BE2C (cell line): ENCODE measurements around the gene EFNA3.
"Not testable (repeated sequence)": the region's sequence is repeated elsewhere in the genome, so short reads cannot be mapped to it uniquely, and the experiment has no call there.

ENCODE experiments used
- DNase-seq: peaks from one replicate; pipeline ENCODE4 v3.0.0-alpha.2; 2020
- H3K27me3 ChIP-seq: fragments of 250-450 bp; sonication (Bioruptor Pico); 2 replicates; pipeline ENCODE4 v1.5.1; 2020; ENCODE audit warnings: mild to moderate bottlenecking
- H3K36me3 ChIP-seq: fragments of 250-450 bp; sonication (Bioruptor Pico); 2 replicates; pipeline ENCODE4 v1.5.1; 2020; ENCODE audit warnings: mild to moderate bottlenecking
- H3K4me1 ChIP-seq: fragments of 250-450 bp; sonication (Bioruptor Pico); 2 replicates; pipeline ENCODE4 v1.5.1; 2020
- H3K4me3 ChIP-seq: 2 replicates; pipeline ENCODE4 v1.5.1; 2011; ENCODE audit warnings: low read depth, low read length
- H3K9me3 ChIP-seq: fragments of 250-450 bp; sonication (Bioruptor Pico); 2 replicates; pipeline ENCODE4 v1.5.1; 2020
- TF ChIP-seq, protein P1 (sequence below): IDR thresholded peaks from 2 replicates; pipeline ENCODE4 v1.5.1; 2012; ENCODE audit warnings: mild to moderate bottlenecking, low read depth, low read length

Gene EFNA3

DNA sequence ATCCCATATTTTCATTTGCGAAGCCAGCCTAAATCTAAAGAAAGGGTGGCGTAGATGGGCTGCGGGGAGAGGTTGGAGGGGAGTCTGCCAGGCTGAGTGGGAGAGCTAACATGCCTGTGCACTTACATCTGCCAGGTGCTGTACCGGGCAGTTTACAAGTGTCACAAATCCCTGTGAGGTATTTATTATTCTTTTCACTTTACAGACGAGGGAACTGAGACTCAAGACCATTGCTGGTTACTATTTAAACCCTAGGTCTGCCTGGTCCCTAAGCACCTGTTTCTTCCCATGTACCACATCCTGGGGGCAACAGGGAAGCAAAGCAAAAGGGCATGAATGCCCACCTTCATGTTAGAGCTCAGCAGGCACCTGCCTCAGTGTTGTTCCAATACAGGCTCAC, 29.7 kb downstream of the EFNA3 start:
- H3K27me3 ChIP-seq, result no peaks in the 10 kb centered on the region
- no peaks in the 10 kb centered on the region for H3K9me3 ChIP-seq
- no peaks in the 10 kb centered on the region for H3K4me1 ChIP-seq
- no peaks in the 10 kb centered on the region for H3K36me3 ChIP-seq
- TF ChIP-seq, protein P1, sequence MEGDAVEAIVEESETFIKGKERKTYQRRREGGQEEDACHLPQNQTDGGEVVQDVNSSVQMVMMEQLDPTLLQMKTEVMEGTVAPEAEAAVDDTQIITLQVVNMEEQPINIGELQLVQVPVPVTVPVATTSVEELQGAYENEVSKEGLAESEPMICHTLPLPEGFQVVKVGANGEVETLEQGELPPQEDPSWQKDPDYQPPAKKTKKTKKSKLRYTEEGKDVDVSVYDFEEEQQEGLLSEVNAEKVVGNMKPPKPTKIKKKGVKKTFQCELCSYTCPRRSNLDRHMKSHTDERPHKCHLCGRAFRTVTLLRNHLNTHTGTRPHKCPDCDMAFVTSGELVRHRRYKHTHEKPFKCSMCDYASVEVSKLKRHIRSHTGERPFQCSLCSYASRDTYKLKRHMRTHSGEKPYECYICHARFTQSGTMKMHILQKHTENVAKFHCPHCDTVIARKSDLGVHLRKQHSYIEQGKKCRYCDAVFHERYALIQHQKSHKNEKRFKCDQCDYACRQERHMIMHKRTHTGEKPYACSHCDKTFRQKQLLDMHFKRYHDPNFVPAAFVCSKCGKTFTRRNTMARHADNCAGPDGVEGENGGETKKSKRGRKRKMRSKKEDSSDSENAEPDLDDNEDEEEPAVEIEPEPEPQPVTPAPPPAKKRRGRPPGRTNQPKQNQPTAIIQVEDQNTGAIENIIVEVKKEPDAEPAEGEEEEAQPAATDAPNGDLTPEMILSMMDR, result no peak
- DNase-seq, result no peak
- H3K4me3 ChIP-seq, result no peak overlapping the region

DNA sequence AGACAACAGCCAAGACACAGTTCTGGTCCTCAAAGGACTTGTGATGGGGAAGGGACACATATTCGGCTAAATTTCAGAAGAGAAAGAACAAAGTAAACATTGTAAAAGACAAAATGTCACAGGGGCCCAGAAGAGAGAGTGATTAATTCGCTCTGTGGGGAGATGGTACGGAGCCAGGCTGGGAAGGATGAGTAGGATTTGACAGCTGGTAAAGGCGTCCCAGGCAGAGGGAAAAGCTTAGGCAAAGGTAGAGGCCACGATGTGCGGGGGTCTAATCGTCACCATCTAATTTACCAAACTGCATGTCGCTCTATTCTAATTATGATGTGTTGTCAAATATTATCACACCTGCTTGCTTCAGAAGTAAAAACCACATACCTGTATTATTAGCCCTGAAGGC, 31.7 kb downstream of the EFNA3 start:
- H3K9me3 ChIP-seq, result no peaks in the 10 kb centered on the region
- H3K27me3 ChIP-seq, result no peaks in the 10 kb centered on the region
- H3K4me3 ChIP-seq, result no peak overlapping the region
- H3K4me1 ChIP-seq, result no peaks in the 10 kb centered on the region
- TF ChIP-seq, protein P1, result no peak
- no peak for DNase-seq
- no peaks in the 10 kb centered on the region for H3K36me3 ChIP-seq

- Histone ChIP-seq H3K4me1 (no peaks in the 10 kb centered on the region), H3K27me3 (no peaks in the 10 kb centered on the region), H3K9me3 (no peaks in the 10 kb centered on the region), H3K4me3 (no peak overlapping the region), H3K36me3 (no peaks in the 10 kb centered on the region)
- TF ChIP-seq, protein P1, result no peak
- DNase-seq, result no peak
Measured at GRCh38 chr1:155110826-155111225, 32.2 kb downstream of the EFNA3 start.

DNA sequence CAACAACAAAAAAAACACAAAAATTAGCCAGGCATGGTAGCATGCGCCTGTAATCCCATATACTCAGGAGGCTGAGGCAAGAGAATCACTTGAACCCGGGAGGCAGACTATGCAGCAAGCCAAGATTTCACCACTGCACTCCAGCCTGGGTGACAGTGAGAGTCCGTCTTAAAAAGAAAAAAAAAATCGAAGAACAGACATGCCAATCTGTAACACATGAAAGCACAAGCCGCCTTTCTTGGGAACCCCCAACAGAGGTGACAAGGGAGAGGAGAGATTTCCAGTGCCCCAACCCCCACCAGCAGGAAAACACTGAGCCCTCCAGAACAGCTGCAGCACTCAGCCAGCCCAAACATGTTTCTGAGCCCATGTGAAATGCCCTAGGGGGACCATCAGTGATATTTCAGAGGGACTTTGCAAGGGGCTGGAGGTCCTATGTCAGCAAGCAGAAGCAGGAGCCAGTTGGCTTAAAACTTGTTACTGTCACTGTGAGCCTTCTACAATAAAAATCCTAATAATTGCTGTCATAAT, 34.9 kb downstream of the EFNA3 start:
- DNase-seq, result no peak
- TF ChIP-seq, protein P1, result no peak
- H3K36me3 ChIP-seq, result no peaks in the 10 kb centered on the region
- H3K27me3 ChIP-seq, result no peaks in the 10 kb centered on the region
- no peaks in the 10 kb centered on the region for H3K4me1 ChIP-seq
- no peak overlapping the region for H3K4me3 ChIP-seq
- no peaks in the 10 kb centered on the region for H3K9me3 ChIP-seq

- Histone ChIP-seq H3K9me3 (no peaks in the 10 kb centered on the region), H3K36me3 (no peaks in the 10 kb centered on the region), H3K27me3 (no peaks in the 10 kb centered on the region), H3K4me1 (no peaks in the 10 kb centered on the region), H3K4me3 (no peak overlapping the region)
- DNase-seq, result no peak
- TF ChIP-seq, protein P1, result no peak
Measured at GRCh38 chr1:155116113-155116764, 37.6 kb downstream of the EFNA3 start.

GRCh38 chr1:155117610-155118009, 39.0 kb downstream of the EFNA3 start:
- H3K36me3 ChIP-seq, result no peaks in the 10 kb centered on the region
- H3K4me3 ChIP-seq, result no peak overlapping the region
- H3K9me3 ChIP-seq, result no peaks in the 10 kb centered on the region
- DNase-seq, result no peak
- no peaks in the 10 kb centered on the region for H3K27me3 ChIP-seq
- TF ChIP-seq, protein P1, result no peak
- no peaks in the 10 kb centered on the region for H3K4me1 ChIP-seq

DNA sequence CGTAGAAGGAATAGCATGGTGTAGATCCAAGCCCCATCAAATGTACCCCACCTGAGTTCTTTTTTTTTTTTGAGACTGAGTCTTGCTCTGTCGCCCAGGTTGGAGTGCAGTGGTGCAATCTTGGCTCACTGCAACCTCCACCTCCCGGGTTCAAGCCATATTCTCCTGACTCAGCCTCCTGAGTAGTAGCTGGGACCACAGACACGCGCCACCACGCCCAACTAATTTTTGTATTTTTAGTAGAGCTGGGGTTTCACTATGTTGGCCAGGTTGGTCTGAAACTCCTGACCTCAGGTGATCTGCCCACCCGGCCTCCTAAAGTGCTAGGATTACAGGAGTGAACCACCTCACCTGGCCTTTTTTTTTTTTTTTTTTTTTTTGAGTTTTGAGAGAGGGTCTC, 39.5 kb downstream of the EFNA3 start:
- not testable (repeated sequence) for H3K27me3 ChIP-seq, H3K4me1 ChIP-seq, H3K36me3 ChIP-seq, H3K9me3 ChIP-seq, DNase-seq, H3K4me3 ChIP-seq
